ENCODE data around the gene DUSP22.

The DUSP22 gene

GRCh38 chr6:360349-360748, 68.1 kb downstream of the DUSP22 start:
- no peak overlapping the region for H2BK120ac ChIP-seq (ENCODE audit: low read depth, low read length)
- no peak overlapping the region for H4K8ac ChIP-seq (ENCODE audit: low read length)
- H3K4me1 ChIP-seq (ENCODE audit: control insufficient read depth, insufficient read depth, low read depth, low read length): peaks cover 2% of the 10 kb centered on the region
- H3K9ac ChIP-seq (ENCODE audit: low read length): no peak overlapping the region
- H2BK15ac ChIP-seq (ENCODE audit: low read depth, poor library complexity, severe bottlenecking): no peak overlapping the region
- no peak overlapping the region for H2BK12ac ChIP-seq (ENCODE audit: low read length in 2 of 2)
- H3K4me2 ChIP-seq (ENCODE audit: low read length, poor library complexity, severe bottlenecking): no peak overlapping the region
- WGBS: 80% methylated on average over 5 of the region's 5 CpGs
- H3K23ac ChIP-seq (ENCODE audit: low read length in 2 of 2): no peak overlapping the region
- H3K4me3 ChIP-seq (ENCODE audit: insufficient read depth in 1 of 2, low read depth in 1 of 2, low read length in 2 of 2): no peak overlapping the region
- no peak overlapping the region for H3K14ac ChIP-seq (ENCODE audit: low read length in 2 of 2)
- no peaks in the 10 kb centered on the region for H3K79me1 ChIP-seq (replicated peaks; ENCODE audit: low read length, poor library complexity, severe bottlenecking)
- H3K4ac ChIP-seq (ENCODE audit: low read depth in 1 of 2, low read length in 2 of 2): no peak overlapping the region
- no peak overlapping the region for H3K18ac ChIP-seq (ENCODE audit: low read depth in 1 of 2, low read length in 2 of 2)
- no peak overlapping the region for H2AK5ac ChIP-seq (ENCODE audit: low read length, severe bottlenecking)
- H3K9me3 ChIP-seq (ENCODE audit: control insufficient read depth, low read length): peaks cover 8% of the 10 kb centered on the region
- H3K27me3 ChIP-seq (ENCODE audit: control insufficient read depth in 1 of 2, insufficient read depth in 1 of 2, low read length in 2 of 2): peaks cover 0 to 11% of the 10 kb centered on the region in 2 experiments
- H2BK5ac ChIP-seq (ENCODE audit: low read depth, low read length, poor library complexity, severe bottlenecking): no peak overlapping the region
- H3K36me3 ChIP-seq (ENCODE audit: control insufficient read depth in 1 of 2, insufficient read depth in 2 of 2, low read depth in 1 of 2, low read length in 2 of 2): peaks cover 0 to 6% of the 10 kb centered on the region in 2 experiments
- no peak overlapping the region for H4K91ac ChIP-seq (ENCODE audit: low read length)
- H2AFZ ChIP-seq (ENCODE audit: low read depth, low read length): no peak overlapping the region
- DNase-seq: no peak
- no peak overlapping the region for H3K27ac ChIP-seq (ENCODE audit: low read length, poor library complexity, severe bottlenecking)

DNA sequence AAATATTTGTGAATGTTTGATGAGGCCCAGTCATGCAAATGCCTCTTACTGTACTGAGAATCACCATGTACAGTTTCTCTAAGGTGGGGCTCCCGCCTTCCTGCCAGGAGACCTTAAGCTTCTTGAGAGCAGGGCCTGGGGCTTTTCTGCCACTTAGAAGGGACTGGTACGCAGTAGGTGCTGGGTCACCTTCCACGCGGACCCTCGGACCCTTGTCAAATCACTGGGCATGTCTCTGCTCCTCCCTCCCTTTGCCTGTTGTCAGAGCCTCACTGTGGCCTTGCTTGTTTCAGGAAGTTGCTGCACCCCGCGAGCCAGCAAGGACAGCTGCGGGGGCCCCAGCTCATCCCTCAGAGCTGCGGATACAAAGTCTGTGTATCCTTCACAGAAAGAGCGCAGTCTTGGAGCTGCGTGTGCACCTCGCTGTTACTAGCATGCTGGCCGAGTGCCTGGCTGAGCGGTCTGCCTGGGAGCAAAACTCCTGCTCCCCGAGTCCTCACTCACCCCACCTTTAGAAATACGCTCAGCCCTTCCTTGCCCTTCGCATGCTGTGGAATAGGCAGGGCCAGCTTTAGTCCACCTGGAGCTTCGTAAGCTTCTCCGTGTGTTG, 68.6 kb downstream of the DUSP22 start:
- Histone ChIP-seq H3K27me3 (ENCODE audit: control insufficient read depth in 1 of 2, insufficient read depth in 1 of 2, low read length in 2 of 2) (peaks cover 0 to 16% of the 10 kb centered on the region in 2 experiments), H3K18ac (ENCODE audit: low read depth in 1 of 2, low read length in 2 of 2) (no peak overlapping the region), H2BK120ac (ENCODE audit: low read depth, low read length) (no peak overlapping the region), H2AFZ (ENCODE audit: low read depth, low read length) (no peak overlapping the region), H2AK5ac (ENCODE audit: low read length, severe bottlenecking) (no peak overlapping the region), H3K14ac (ENCODE audit: low read length in 2 of 2) (no peak overlapping the region), H3K36me3 (ENCODE audit: control insufficient read depth in 1 of 2, insufficient read depth in 2 of 2, low read depth in 1 of 2, low read length in 2 of 2) (peaks cover 0 to 6% of the 10 kb centered on the region in 2 experiments), H2BK5ac (ENCODE audit: low read depth, low read length, poor library complexity, severe bottlenecking) (no peak overlapping the region), H3K27ac (ENCODE audit: low read length, poor library complexity, severe bottlenecking) (no peak overlapping the region), H2BK12ac (ENCODE audit: low read length in 2 of 2) (no peak overlapping the region), H2BK15ac (ENCODE audit: low read depth, poor library complexity, severe bottlenecking) (no peak overlapping the region), H3K4me1 (ENCODE audit: control insufficient read depth, insufficient read depth, low read depth, low read length) (peaks cover 2% of the 10 kb centered on the region), H3K9ac (ENCODE audit: low read length) (no peak overlapping the region), H4K91ac (ENCODE audit: low read length) (no peak overlapping the region), H3K23ac (ENCODE audit: low read length in 2 of 2) (no peak overlapping the region), H3K4me3 (ENCODE audit: insufficient read depth in 1 of 2, low read depth in 1 of 2, low read length in 2 of 2) (no peak overlapping the region), H3K4me2 (ENCODE audit: low read length, poor library complexity, severe bottlenecking) (no peak overlapping the region), H4K8ac (ENCODE audit: low read length) (no peak overlapping the region), H3K79me1 (replicated peaks; ENCODE audit: low read length, poor library complexity, severe bottlenecking) (no peaks in the 10 kb centered on the region), H3K4ac (ENCODE audit: low read depth in 1 of 2, low read length in 2 of 2) (no peak overlapping the region), H3K9me3 (ENCODE audit: control insufficient read depth, low read length) (peaks cover 8% of the 10 kb centered on the region)
- no peak for DNase-seq
- WGBS: 85% methylated on average over 19 of the region's 19 CpGs

DNA sequence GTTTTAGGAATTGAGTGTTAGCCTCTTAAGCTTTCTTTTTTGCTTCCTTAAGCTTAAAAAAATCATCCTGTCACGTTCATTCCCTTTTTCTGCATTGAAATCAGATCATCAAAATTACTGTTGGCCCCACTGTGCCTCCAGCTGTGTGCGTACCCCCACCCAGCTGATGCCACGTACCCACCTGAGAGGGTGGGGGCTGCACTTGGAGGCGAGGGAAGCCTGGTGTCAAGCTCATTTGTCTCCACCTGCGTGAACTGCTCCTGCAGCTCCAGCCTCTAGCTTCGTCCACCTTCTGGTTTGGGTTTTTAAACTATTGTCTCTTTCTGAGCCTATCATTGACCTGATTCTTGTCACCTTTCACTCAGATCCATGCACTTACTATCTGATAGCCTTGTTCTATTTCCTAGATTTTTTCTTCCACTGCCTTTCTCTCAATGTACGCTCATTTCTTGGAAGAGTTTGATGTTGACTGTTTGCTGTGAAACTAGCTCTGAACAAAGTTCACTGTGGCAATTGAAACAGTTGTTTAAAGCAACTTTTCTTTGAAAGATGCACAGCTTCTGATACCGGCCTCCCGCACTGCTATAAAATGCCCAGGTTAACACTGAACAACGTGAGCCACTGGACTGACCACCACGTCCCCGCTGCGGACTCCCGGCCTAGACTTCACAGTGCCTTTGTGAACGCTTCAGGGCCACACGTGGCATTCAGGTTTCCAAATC, 69.3 kb downstream of the DUSP22 start:
- Histone ChIP-seq H4K91ac (ENCODE audit: low read length) (no peak overlapping the region), H2BK120ac (ENCODE audit: low read depth, low read length) (no peak overlapping the region), H3K23ac (ENCODE audit: low read length in 2 of 2) (no peak overlapping the region), H3K14ac (ENCODE audit: low read length in 2 of 2) (no peak overlapping the region), H3K18ac (ENCODE audit: low read depth in 1 of 2, low read length in 2 of 2) (no peak overlapping the region), H3K27ac (ENCODE audit: low read length, poor library complexity, severe bottlenecking) (no peak overlapping the region), H2BK12ac (ENCODE audit: low read length in 2 of 2) (no peak overlapping the region), H2AK5ac (ENCODE audit: low read length, severe bottlenecking) (no peak overlapping the region), H3K9ac (ENCODE audit: low read length) (no peak overlapping the region), H3K4me1 (ENCODE audit: control insufficient read depth, insufficient read depth, low read depth, low read length) (peaks cover 2% of the 10 kb centered on the region), H3K79me1 (replicated peaks; ENCODE audit: low read length, poor library complexity, severe bottlenecking) (no peaks in the 10 kb centered on the region), H3K4me3 (ENCODE audit: insufficient read depth in 1 of 2, low read depth in 1 of 2, low read length in 2 of 2) (no peak overlapping the region), H3K36me3 (ENCODE audit: control insufficient read depth in 1 of 2, insufficient read depth in 2 of 2, low read depth in 1 of 2, low read length in 2 of 2) (peaks cover 0 to 6% of the 10 kb centered on the region in 2 experiments), H2AFZ (ENCODE audit: low read depth, low read length) (no peak overlapping the region), H3K27me3 (ENCODE audit: control insufficient read depth in 1 of 2, insufficient read depth in 1 of 2, low read length in 2 of 2) (peaks cover 0 to 23% of the 10 kb centered on the region in 2 experiments), H4K8ac (ENCODE audit: low read length) (no peak overlapping the region), H3K9me3 (ENCODE audit: control insufficient read depth, low read length) (peaks cover 8% of the 10 kb centered on the region), H3K4me2 (ENCODE audit: low read length, poor library complexity, severe bottlenecking) (no peak overlapping the region), H3K4ac (ENCODE audit: low read depth in 1 of 2, low read length in 2 of 2) (no peak overlapping the region), H2BK15ac (ENCODE audit: low read depth, poor library complexity, severe bottlenecking) (no peak overlapping the region), H2BK5ac (ENCODE audit: low read depth, low read length, poor library complexity, severe bottlenecking) (no peak overlapping the region)
- 88% methylated on average over 16 of the region's 16 CpGs for WGBS
- no peak for DNase-seq

GRCh38 chr6:362231-362923, 70.1 kb downstream of the DUSP22 start:
- no peak overlapping the region for H2BK15ac ChIP-seq (ENCODE audit: low read depth, poor library complexity, severe bottlenecking)
- peaks cover 2% of the 10 kb centered on the region for H3K4me1 ChIP-seq (ENCODE audit: control insufficient read depth, insufficient read depth, low read depth, low read length)
- peaks cover 8% of the 10 kb centered on the region for H3K9me3 ChIP-seq (ENCODE audit: control insufficient read depth, low read length)
- no peaks in the 10 kb centered on the region for H3K36me3 ChIP-seq (ENCODE audit: control insufficient read depth in 1 of 2, insufficient read depth in 2 of 2, low read depth in 1 of 2, low read length in 2 of 2)
- H2BK5ac ChIP-seq (ENCODE audit: low read depth, low read length, poor library complexity, severe bottlenecking): no peak overlapping the region
- H2BK12ac ChIP-seq (ENCODE audit: low read length in 2 of 2): no peak overlapping the region
- H3K9ac ChIP-seq (ENCODE audit: low read length): no peak overlapping the region
- H3K14ac ChIP-seq (ENCODE audit: low read length in 2 of 2): no peak overlapping the region
- DNase-seq: no peak
- H3K4me2 ChIP-seq (ENCODE audit: low read length, poor library complexity, severe bottlenecking): no peak overlapping the region
- H3K27me3 ChIP-seq (ENCODE audit: control insufficient read depth in 1 of 2, insufficient read depth in 1 of 2, low read length in 2 of 2): peaks cover 0 to 31% of the 10 kb centered on the region in 2 experiments
- WGBS: 76% methylated on average over 13 of the region's 14 CpGs
- no peak overlapping the region for H3K4ac ChIP-seq (ENCODE audit: low read depth in 1 of 2, low read length in 2 of 2)
- H2AK5ac ChIP-seq (ENCODE audit: low read length, severe bottlenecking): no peak overlapping the region
- H2AFZ ChIP-seq (ENCODE audit: low read depth, low read length): no peak overlapping the region
- H4K8ac ChIP-seq (ENCODE audit: low read length): no peak overlapping the region
- H4K91ac ChIP-seq (ENCODE audit: low read length): no peak overlapping the region
- no peak overlapping the region for H3K27ac ChIP-seq (ENCODE audit: low read length, poor library complexity, severe bottlenecking)
- no peaks in the 10 kb centered on the region for H3K79me1 ChIP-seq (replicated peaks; ENCODE audit: low read length, poor library complexity, severe bottlenecking)
- H3K23ac ChIP-seq (ENCODE audit: low read length in 2 of 2): no peak overlapping the region
- no peak overlapping the region for H3K4me3 ChIP-seq (ENCODE audit: insufficient read depth in 1 of 2, low read depth in 1 of 2, low read length in 2 of 2)
- H2BK120ac ChIP-seq (ENCODE audit: low read depth, low read length): no peak overlapping the region
- H3K18ac ChIP-seq (ENCODE audit: low read depth in 1 of 2, low read length in 2 of 2): no peak overlapping the region
